H9 (cell line): ENCODE measurements around the gene NCF2. TPM values are rescaled to one million over a fixed set of nuclear protein-coding genes. Genes with fewer than 3 reads are reported as not detected.

Source experiments
- DNase-seq: peaks from one replicate; pipeline ENCODE4 v3.0.0-alpha.2; 2017
- H2AFZ ChIP-seq: one replicate; pipeline ENCODE4 v1.6.1; 2013; ENCODE audit warnings: mild to moderate bottlenecking, low read length, control low read depth, moderate library complexity
- H2AK5ac ChIP-seq: 2 replicates; pipeline ENCODE4 v1.6.1; 2013; ENCODE audit warnings: low read length, control low read depth, mixed read lengths; ENCODE audit not compliant: insufficient read length
- H2BK120ac ChIP-seq: one replicate; pipeline ENCODE4 v1.6.1; 2013; ENCODE audit warnings: low read depth, mild to moderate bottlenecking, low read length, control low read depth, inconsistent platforms; ENCODE audit not compliant: poor library complexity, severe bottlenecking
- H2BK12ac ChIP-seq: 2 replicates; pipeline ENCODE4 v1.6.1; 2013; ENCODE audit warnings: low read length, control low read depth, mixed read lengths, low read depth; ENCODE audit not compliant: insufficient read length
- H2BK15ac ChIP-seq: 2 replicates; pipeline ENCODE4 v1.6.1; 2013; ENCODE audit warnings: low read depth, low read length, control low read depth
- H2BK20ac ChIP-seq: one replicate; pipeline ENCODE4 v1.6.1; 2013; ENCODE audit warnings: low read depth, mild to moderate bottlenecking, low read length, control low read depth, inconsistent platforms; ENCODE audit not compliant: poor library complexity, severe bottlenecking
- H2BK5ac ChIP-seq: 2 replicates; pipeline ENCODE4 v1.6.1; 2013; ENCODE audit warnings: low read length, control low read depth, mixed read lengths; ENCODE audit not compliant: insufficient read length
- H3K14ac ChIP-seq: 2 replicates; pipeline ENCODE4 v1.6.1; 2013; ENCODE audit warnings: low read length, control low read depth; ENCODE audit not compliant: insufficient read depth
- H3K18ac ChIP-seq: 2 replicates; pipeline ENCODE4 v1.6.1; 2013; ENCODE audit warnings: low read depth, mild to moderate bottlenecking, mixed read lengths, low read length, control low read depth; ENCODE audit not compliant: insufficient read length
- H3K23ac ChIP-seq: 2 replicates; pipeline ENCODE4 v1.6.1; 2013; ENCODE audit warnings: low read length, control low read depth, mixed read lengths, low read depth; ENCODE audit not compliant: insufficient read length
- H3K23me2 ChIP-seq: 2 replicates; pipeline ENCODE4 v1.6.1; 2013; ENCODE audit warnings: low read depth, mild to moderate bottlenecking, mixed read lengths, low read length, control low read depth; ENCODE audit not compliant: insufficient read length, poor library complexity, severe bottlenecking
- H3K27ac ChIP-seq: 2 replicates; pipeline ENCODE4 v1.5.1; 2013; ENCODE audit warnings: low read length, control low read depth, mixed read lengths, low read depth; ENCODE audit not compliant: insufficient read length
- H3K27me3 ChIP-seq: 2 replicates; pipeline ENCODE4 v1.6.1; 2013; ENCODE audit warnings: low read length, control low read depth, inconsistent platforms; ENCODE audit not compliant: insufficient read depth
- H3K4ac ChIP-seq: 2 replicates; pipeline ENCODE4 v1.6.1; 2013; ENCODE audit warnings: low read depth, mild to moderate bottlenecking, control low read depth, inconsistent platforms, low read length, moderate library complexity
- H3K4me1 ChIP-seq: 2 replicates; pipeline ENCODE4 v1.6.1; 2013; ENCODE audit warnings: low read length, control low read depth, inconsistent platforms; ENCODE audit not compliant: insufficient read depth
- H3K4me2 ChIP-seq: 2 replicates; pipeline ENCODE4 v1.6.1; 2013; ENCODE audit warnings: low read length, control low read depth, mixed read lengths; ENCODE audit not compliant: insufficient read length, insufficient read depth
- H3K56ac ChIP-seq: 2 replicates; pipeline ENCODE4 v1.6.1; 2013; ENCODE audit warnings: low read depth, mild to moderate bottlenecking, mixed read lengths, low read length, control low read depth; ENCODE audit not compliant: insufficient read length
- H3K79me1 ChIP-seq: 2 replicates; pipeline ENCODE4 v1.6.1; 2013; ENCODE audit warnings: low read depth, mild to moderate bottlenecking, moderate library complexity, low read length, control low read depth, inconsistent platforms; ENCODE audit not compliant: insufficient read depth, poor library complexity, severe bottlenecking
- H3K79me2 ChIP-seq: 2 replicates; pipeline ENCODE4 v1.6.1; 2013; ENCODE audit warnings: low read length, control low read depth, inconsistent platforms; ENCODE audit not compliant: insufficient read depth
- H3K9ac ChIP-seq: 2 replicates; pipeline ENCODE4 v1.6.1; 2013; ENCODE audit warnings: low read length, control low read depth, mixed read lengths; ENCODE audit not compliant: insufficient read length; ENCODE audit errors: extremely low read depth
- H3K9me3 ChIP-seq: one replicate; pipeline ENCODE4 v1.6.1; 2013; ENCODE audit warnings: low read depth, low read length, inconsistent platforms; ENCODE audit not compliant: control insufficient read depth
- H3T11ph ChIP-seq: one replicate; pipeline ENCODE4 v1.6.1; 2013; ENCODE audit warnings: mild to moderate bottlenecking, low read length, control low read depth, inconsistent platforms
- H4K20me1 ChIP-seq: one replicate; pipeline ENCODE4 v1.6.1; 2013; ENCODE audit not compliant: control insufficient read depth, insufficient read length, insufficient read depth
- H4K5ac ChIP-seq: 2 replicates; pipeline ENCODE4 v1.6.1; 2013; ENCODE audit warnings: low read depth, mild to moderate bottlenecking, mixed read lengths, low read length, control low read depth; ENCODE audit not compliant: insufficient read length
- H4K8ac ChIP-seq: replicated peaks from 2 replicates; pipeline ENCODE4 v1.6.1; 2013; ENCODE audit warnings: low read length, control low read depth, mixed read lengths, low read depth; ENCODE audit not compliant: insufficient read length
- H4K91ac ChIP-seq: 2 replicates; pipeline ENCODE4 v1.6.1; 2013; ENCODE audit warnings: low read depth, mild to moderate bottlenecking, moderate library complexity, mixed read lengths, low read length, control low read depth; ENCODE audit not compliant: insufficient read length
- H3K27ac Mint-ChIP-seq, 3 experiments: 2 replicates in 2 of 3; 3 replicates in 1 of 3; pipeline ENCODE4 v1.8.0; 2020 to 2021; ENCODE audit warnings: mixed read lengths in 3 of 3, mild to moderate bottlenecking in 1 of 3, moderate library complexity in 1 of 3
- H3K27me3 Mint-ChIP-seq: 2 replicates; pipeline ENCODE4 v1.8.0; 2021; ENCODE audit warnings: low read depth, mild to moderate bottlenecking, moderate library complexity, mixed read lengths
- H3K36me3 Mint-ChIP-seq, 3 experiments: 2 replicates in 2 of 3; 3 replicates in 1 of 3; pipeline ENCODE4 v1.8.0; 2020 to 2021; ENCODE audit warnings: low read depth in 3 of 3, mixed read lengths in 3 of 3; ENCODE audit not compliant: insufficient read depth in 1 of 3
- H3K4me1 Mint-ChIP-seq, 2 experiments: 2 replicates each; pipeline ENCODE4 v1.8.0; 2020; ENCODE audit warnings: mixed read lengths in 2 of 2
- H3K4me3 Mint-ChIP-seq, 2 experiments: 2 replicates in 1 of 2; 3 replicates in 1 of 2; pipeline ENCODE4 v1.8.0; 2020 to 2021; ENCODE audit warnings: mild to moderate bottlenecking in 2 of 2, mixed read lengths in 2 of 2, moderate library complexity in 1 of 2
- H3K9me3 Mint-ChIP-seq, 2 experiments: 2 replicates in 1 of 2; 3 replicates in 1 of 2; pipeline ENCODE4 v1.8.0; 2020; ENCODE audit warnings: mild to moderate bottlenecking in 2 of 2, mixed read lengths in 2 of 2, moderate library complexity in 1 of 2
- CTCF ChIP-seq: fragments of 200-600 bp; sonication (generic); conservative IDR thresholded peaks from 3 replicates; pipeline ENCODE4 v1.8.0; 2021; ENCODE audit warnings: antibody characterized with exemption, mild to moderate bottlenecking
- WGBS: extraction: QIAGEN DNeasy Blood & Tissue Kit; methylation state at CpG from one replicate; pipeline ENCODE4 v1.1.7; 2013; ENCODE audit warnings: missing lambda C conversion rate, low lambda C conversion rate, mixed read lengths; ENCODE audit not compliant: insufficient read length; ENCODE audit errors: extremely low coverage; 5-methylcytosine and 5-hydroxymethylcytosine counted together
- total RNA-seq: library from RNA; stranded (reverse); gene quantifications from 2 replicates; pipeline ENCODE4 v1.2.1, GENCODE V29; 2021

NCF2 gene
- total RNA-seq, 1 experiment from 2014 or later: not detected

- WGBS: no CpG with 5 or more reads among the region's 5 CpGs
- Histone ChIP-seq H3K9me3 (no peaks in the 10 kb centered on the region), H3T11ph (no peak overlapping the region), H2BK15ac (no peak overlapping the region), H2BK120ac (no peak overlapping the region), H4K91ac (no peak overlapping the region), H3K9ac (no peak overlapping the region), H4K8ac (no peak overlapping the region), H2AFZ (no peak overlapping the region), H3K4ac (no peak overlapping the region), H2BK5ac (no peak overlapping the region), H4K5ac (no peak overlapping the region), H3K23me2 (no peaks in the 10 kb centered on the region), H2BK12ac (no peak overlapping the region), H3K18ac (no peak overlapping the region), H3K79me1 (no peaks in the 10 kb centered on the region), H4K20me1 (no peaks in the 10 kb centered on the region), H3K27ac (no peak overlapping the region), H3K14ac (no peak overlapping the region), H2AK5ac (no peak overlapping the region), H3K56ac (no peak overlapping the region), H3K79me2 (no peaks in the 10 kb centered on the region), H3K23ac (no peak overlapping the region), H3K27me3 (no peaks in the 10 kb centered on the region), H3K4me1 (peaks cover 4% of the 10 kb centered on the region; the same call in 1 of the 2 replicates), H2BK20ac (no peak overlapping the region), H3K4me2 (no peak overlapping the region)
- Mint-ChIP-seq H3K4me3 (no peak overlapping the region), H3K27ac (no peak overlapping the region), H3K27me3 (no peaks in the 10 kb centered on the region; the same call in 1 of the 2 replicates), H3K36me3 (no peaks in the 10 kb centered on the region), H3K9me3 (no peaks in the 10 kb centered on the region), H3K4me1 (peaks cover 22 to 28% of the 10 kb centered on the region in 2 experiments)
- DNase-seq: no peak
- TF ChIP-seq CTCF: no peak
These were observed 6.1 kb downstream of the NCF2 start for GRCh38 chr1:183584147-183584546.
